Stimulated activated CD4-positive, alpha-beta T cell treated with anti-CD3 and anti-CD28 coated beads, Interleukin-12 subunit alpha, Interleukin-12 subunit beta, amount 100 ng/mL, for 4 hours (primary cell): ENCODE results near the gene STX3.

ENCODE experiments used
- DNase-seq: peaks from one replicate; pipeline ENCODE4 v3.0.0-alpha.2; 2020

STX3 gene

GRCh38 chr11:59754859-59755700 is at the start of gene STX3:
Gene STX3, plus strand, starts transcription at chr11:59755376. Its CDS starts 230 bp downstream, at chr11:59755606.
- DNase-seq: peak; percentile 68

- no peak for DNase-seq
Observed at GRCh38 chr11:59706518-59707285, 48.5 kb upstream of the STX3 start.

GRCh38 chr11:59707371-59707770 is 47.8 kb upstream of the STX3 start:
- no peak for DNase-seq

- DNase-seq: no peak
Observed at GRCh38 chr11:59708537-59708936, 46.6 kb upstream of the STX3 start.

DNA sequence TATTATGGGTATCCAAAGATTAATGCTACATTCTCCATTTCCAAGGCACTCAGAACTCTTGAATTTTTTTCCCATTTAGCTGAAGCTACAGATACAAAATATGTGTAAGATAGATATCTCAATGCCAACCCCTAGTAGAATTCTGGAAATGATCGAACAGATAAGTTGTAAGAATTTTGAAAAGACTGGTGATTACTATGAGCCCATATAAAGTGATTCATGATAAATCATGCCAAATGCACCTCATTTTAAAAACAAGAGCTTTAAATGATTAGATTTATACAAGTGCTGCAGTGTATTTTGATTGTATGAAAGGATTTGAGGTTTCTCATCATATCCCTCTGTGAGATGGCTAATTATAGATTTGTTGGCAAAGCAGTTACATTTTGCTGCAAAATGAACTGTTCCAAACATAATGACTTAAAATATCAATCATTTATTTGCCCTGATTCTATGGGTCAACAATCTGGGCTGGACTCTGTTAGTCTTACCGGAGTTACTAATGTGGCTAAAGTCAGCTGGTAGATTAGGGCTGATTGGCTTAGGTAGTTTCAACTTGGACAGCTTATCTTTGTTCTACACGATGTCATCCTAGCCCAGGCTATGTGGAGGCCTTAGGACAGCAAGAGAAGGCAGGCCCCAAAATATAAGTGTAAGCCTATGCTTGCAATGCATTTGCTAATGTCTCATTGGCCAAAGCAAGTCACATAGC is 44.9 kb upstream of the STX3 start:
- DNase-seq: no peak

DNA sequence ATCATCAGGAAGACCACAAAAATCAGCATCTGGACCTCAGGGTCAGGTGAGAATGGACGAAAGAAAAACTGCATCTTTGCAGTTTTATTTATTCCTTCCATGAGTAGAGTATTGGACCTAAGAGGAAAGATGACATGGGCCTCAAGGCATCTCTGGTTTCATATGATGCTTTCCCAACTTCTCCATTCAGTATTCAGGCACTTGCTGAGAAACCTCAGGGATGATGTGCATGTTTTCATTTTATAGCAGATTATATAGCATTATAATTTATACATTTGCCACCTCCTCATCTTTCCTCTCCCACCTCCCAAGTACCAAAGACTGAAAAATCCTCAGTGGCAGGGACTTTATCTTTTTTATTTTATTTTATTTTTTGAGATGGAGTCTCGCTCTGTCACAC is 41.4 kb upstream of the STX3 start, which contains the start of gene OR10V1:
TSS of gene OR10V1 (minus strand) at position 101 of the 400 bp plus-strand sequence. CDS start at position 101, 0 bp downstream.
- no peak for DNase-seq

GRCh38 chr11:59716051-59716450 is 39.1 kb upstream of the STX3 start:
- DNase-seq: no peak

DNA sequence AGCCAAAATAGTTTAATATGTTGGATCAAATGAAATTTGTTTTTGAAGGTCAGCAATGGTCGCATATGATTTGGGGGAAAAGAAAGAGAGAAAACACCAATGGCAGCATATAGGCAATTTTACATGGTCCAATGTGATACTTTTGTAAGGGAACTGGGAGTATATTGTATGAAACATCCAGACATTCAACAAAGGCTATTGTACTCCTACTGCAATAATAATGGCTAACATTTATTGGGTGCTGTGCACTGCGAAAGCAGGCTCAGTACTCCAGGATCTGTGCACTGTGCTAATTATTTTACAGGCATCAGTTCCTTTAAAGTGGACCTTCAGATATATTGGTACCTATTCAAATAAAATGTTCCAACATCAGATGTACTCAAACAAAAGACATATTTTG is 35.6 kb upstream of the STX3 start:
- DNase-seq: no peak

- no peak for DNase-seq
Observed at GRCh38 chr11:59724066-59724465, 31.1 kb upstream of the STX3 start.

- DNase-seq: no peak
Observed at GRCh38 chr11:59727426-59727825, 27.8 kb upstream of the STX3 start.

DNA sequence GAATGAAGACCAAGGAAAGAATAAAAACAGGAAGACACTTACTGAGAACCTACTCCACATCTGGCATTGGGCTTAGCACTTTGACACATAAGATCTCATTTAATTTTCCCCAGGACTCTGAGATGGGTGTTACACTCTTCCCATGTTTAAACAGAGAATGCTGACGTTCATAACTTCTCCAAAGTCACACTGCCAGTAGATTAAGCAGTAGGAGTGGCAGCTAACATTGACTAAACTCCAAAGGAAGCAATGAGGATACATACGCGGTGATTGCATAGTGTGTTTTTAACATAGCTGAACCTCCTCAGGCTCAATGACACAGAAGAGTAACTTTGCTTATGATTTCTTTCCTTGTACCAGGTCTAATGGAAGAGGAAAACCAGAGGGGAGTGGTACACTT is 27.0 kb upstream of the STX3 start:
- no peak for DNase-seq

DNA sequence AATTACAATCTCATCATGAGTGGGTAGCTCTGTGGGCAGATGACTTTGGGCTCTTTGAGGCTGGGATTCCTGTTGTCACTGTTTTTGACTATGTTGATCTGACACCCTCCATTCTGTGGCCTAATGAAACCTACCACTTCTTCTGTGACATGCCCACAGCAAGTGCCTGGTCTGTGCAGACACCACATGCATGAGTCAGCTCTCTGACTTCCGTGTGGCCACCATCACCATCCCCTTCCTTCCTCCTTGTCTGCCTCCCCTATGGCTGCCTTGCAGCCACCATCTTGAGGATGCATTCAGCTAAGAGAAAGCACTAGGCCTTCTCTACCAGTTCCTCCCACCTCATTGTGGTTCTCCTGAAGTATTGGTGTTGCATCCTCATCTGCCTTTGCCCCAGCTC is 26.3 kb upstream of the STX3 start:
- no peak for DNase-seq

- DNase-seq: no peak
Observed at GRCh38 chr11:59729834-59730233, 25.3 kb upstream of the STX3 start.

GRCh38 chr11:59730896-59731565 is 24.1 kb upstream of the STX3 start:
- no peak for DNase-seq

GRCh38 chr11:59746111-59746510 is 9.1 kb upstream of the STX3 start:
- no peak for DNase-seq

DNA sequence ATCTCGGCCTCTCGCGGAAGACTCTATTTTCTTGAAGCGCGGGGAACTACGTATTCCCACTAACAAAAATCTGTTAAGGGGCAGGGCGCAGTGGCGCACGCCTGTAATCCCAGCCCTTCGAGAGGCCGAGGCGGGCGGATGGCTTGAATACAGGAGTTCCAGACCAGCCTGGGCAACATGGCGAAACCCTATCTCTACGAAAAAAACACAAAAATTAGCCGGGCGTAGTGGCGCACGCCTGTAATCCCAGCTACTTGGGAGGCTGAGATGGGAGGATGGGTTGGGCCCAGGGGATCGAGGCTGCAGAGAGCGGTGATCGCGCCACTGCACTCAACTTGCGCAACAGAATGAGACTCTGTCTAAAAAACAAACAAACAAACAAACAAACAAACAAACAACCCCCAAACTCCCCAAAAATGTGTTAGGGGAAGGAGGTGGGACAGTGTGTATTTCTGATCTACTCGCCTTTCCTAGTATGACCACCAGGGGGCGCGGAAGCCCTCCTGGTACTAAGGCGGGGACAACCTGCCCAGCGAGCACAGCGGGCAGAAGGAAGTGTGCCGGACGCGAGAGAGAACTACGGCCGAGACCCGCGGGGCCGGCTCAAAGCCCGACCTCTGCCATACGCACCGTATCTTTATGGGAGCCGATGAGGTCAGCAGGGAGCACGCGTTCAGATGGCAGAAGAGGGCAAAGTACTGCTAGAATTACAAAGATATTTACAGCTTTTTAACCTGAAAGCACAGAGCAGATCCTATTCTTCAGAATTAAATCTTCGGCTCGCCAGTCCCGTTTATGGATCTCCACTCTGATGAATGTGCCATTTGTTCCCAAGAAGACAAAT is 1.3 kb upstream of the STX3 start:
- DNase-seq: peak; percentile 81

DNA sequence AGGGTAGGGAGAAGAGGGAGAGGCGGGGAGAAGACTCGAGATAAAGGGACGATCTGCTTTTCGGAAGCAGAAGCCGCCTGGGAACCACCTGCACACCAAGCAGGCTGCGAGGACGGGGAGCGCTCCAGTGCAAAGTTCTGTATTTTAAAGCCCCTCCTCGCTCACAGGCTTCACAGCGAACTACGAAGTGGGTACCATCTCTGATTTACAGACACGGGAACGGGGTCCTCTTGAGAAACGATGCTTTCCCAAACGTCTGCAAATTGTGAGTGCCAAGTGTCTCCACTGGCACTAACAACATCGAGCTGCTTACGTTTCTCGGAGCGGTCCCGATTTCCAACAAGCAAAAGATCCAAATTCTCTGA is 700 bp upstream of the STX3 start:
- DNase-seq: peak; percentile 14

GRCh38 chr11:59755701-59756557 is 753 bp downstream of the STX3 start:
- peak; percentile 29 for DNase-seq

GRCh38 chr11:59756558-59756840 is 1.3 kb downstream of the STX3 start:
- no peak for DNase-seq

- no peak for DNase-seq
Observed at GRCh38 chr11:59756845-59757244, 1.7 kb downstream of the STX3 start.

DNA sequence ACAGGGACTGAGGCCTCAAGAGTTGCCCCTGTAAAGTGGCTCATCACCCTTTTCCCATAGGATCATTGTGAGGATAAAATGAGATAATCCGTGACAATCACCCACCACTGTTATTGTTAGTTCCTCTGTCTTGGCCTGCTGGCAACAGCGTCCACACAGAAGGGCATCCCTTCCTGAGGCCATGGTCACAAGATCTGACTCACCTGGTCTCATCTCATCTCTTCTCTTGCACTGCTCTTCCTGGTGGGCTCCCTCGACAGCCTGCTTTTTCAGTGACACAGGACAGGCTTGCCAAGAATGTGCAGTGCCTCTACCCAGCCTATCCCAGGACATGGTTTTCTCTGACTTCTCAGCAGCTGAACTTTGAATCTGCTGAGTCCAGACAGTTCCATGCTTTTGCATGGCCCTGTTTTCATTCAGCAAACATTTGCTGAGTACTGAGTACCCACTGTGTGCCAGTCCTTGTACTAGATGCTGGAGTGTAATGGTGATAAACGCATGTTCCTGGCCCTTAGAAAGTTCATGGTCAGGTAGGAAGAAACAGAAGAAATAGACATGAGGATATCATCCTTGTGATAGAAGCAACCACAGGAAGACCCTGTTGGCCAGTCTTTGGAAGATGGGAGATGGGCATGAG is 3.3 kb downstream of the STX3 start:
- DNase-seq: no peak
